Measurements from ENCODE around the gene MYH14.

DNA sequence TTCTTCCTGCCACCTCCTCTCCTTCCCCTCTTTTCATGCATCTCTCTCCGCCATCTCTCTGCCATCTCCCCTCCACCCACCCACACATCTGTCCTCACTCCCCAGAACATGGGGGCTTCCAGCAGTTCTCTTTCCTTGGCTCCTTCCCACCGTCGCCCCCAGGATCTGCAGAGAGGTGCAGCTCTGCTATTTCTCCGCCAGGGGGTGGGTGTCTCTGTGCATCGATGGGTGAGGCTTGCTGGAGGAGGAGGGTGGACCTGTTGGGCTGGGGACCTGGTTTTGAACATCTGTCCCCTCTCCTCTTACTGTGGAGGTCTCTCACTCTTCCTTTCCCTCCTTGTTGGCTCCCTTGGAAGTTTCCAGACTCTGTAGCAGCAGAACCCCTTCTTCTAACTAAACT lies 51.7 kb downstream of the MYH14 start:
- TF ChIP-seq, protein P1, sequence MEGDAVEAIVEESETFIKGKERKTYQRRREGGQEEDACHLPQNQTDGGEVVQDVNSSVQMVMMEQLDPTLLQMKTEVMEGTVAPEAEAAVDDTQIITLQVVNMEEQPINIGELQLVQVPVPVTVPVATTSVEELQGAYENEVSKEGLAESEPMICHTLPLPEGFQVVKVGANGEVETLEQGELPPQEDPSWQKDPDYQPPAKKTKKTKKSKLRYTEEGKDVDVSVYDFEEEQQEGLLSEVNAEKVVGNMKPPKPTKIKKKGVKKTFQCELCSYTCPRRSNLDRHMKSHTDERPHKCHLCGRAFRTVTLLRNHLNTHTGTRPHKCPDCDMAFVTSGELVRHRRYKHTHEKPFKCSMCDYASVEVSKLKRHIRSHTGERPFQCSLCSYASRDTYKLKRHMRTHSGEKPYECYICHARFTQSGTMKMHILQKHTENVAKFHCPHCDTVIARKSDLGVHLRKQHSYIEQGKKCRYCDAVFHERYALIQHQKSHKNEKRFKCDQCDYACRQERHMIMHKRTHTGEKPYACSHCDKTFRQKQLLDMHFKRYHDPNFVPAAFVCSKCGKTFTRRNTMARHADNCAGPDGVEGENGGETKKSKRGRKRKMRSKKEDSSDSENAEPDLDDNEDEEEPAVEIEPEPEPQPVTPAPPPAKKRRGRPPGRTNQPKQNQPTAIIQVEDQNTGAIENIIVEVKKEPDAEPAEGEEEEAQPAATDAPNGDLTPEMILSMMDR (IDR thresholded peaks at IDR 0.05; ENCODE audit: low read depth, low read length) = no peak
- TF ChIP-seq EZH2phosphoT487 (IDR thresholded peaks at IDR 0.05; ENCODE audit: low read depth) = no peak
